HFF-Myc (cell line): ENCODE data around the gene TNK1.

Source experiments
- DNase-seq: peaks from one replicate; pipeline ENCODE4 v3.0.0-alpha.2; 2011; ENCODE audit warnings: low read depth; ENCODE audit errors: extremely low read depth
- H3K4me3 ChIP-seq: replicated peaks from 2 replicates; pipeline ENCODE4 v1.5.1; 2011; ENCODE audit warnings: low read depth, mild to moderate bottlenecking, control low read depth, low read length
- CTCF ChIP-seq: IDR thresholded peaks from 2 replicates; pipeline ENCODE4 v1.5.1; 2012; ENCODE audit warnings: mild to moderate bottlenecking, low read depth, low read length, control low read depth; ENCODE audit errors: missing control alignments

TNK1 gene

GRCh38 chr17:7436556-7437368 is 55.9 kb downstream of the TNK1 start:
- peak; percentile 70 for TF ChIP-seq CTCF
- DNase-seq = peak; percentile 26
- H3K4me3 ChIP-seq = peak overlapping the region; percentile 22

GRCh38 chr17:7437369-7437863 is 56.5 kb downstream of the TNK1 start:
- TF ChIP-seq CTCF = no peak
- H3K4me3 ChIP-seq = peak overlapping the region; percentile 22
- no peak for DNase-seq

GRCh38 chr17:7437950-7438614 is 57.2 kb downstream of the TNK1 start:
- DNase-seq = no peak
- no peak overlapping the region for H3K4me3 ChIP-seq
- TF ChIP-seq CTCF = no peak

GRCh38 chr17:7438656-7439460 is 58.0 kb downstream of the TNK1 start:
- no peak for TF ChIP-seq CTCF
- DNase-seq = no peak
- H3K4me3 ChIP-seq = no peak overlapping the region
